Lung (tissue), 12 donors: Measurements from ENCODE around the gene SLC2A10. TPM values are rescaled to one million over a fixed set of nuclear protein-coding genes. Genes with fewer than 3 reads are reported as not detected.

Experiments used
- ATAC-seq: fragments of 200-7000 bp; cut with Tn5 transposase; one replicate; pipeline ENCODE4 v1.9.1; 2020; ENCODE audit warnings: moderate number of reproducible peaks; ENCODE audit not compliant: insufficient read depth, low FRiP score
- DNase-seq, 3 donors: peaks; one replicate each; pipeline ENCODE4 v3.0.0-alpha.2; 2013 to 2017
- H3K27ac ChIP-seq, 2 donors: one replicate each; pipeline ENCODE4 v1.5.1; 2013; ENCODE audit warnings: mild to moderate bottlenecking in 2 of 2, moderate library complexity in 2 of 2, control low read depth in 1 of 2, inconsistent platforms in 1 of 2, low read depth in 1 of 2, low read length in 1 of 2
- H3K27me3 ChIP-seq, 3 donors: one replicate each; pipeline ENCODE4 v1.5.1; 2013; ENCODE audit warnings: low read length in 2 of 3; ENCODE audit not compliant: control insufficient read depth in 3 of 3, insufficient read depth in 3 of 3
- H3K36me3 ChIP-seq, 4 donors: one replicate each; pipeline ENCODE4 v1.5.1; 2013; ENCODE audit warnings: low read length in 4 of 4, mild to moderate bottlenecking in 1 of 4, moderate library complexity in 1 of 4; ENCODE audit not compliant: control insufficient read depth in 4 of 4, insufficient read depth in 4 of 4
- H3K4me1 ChIP-seq, 5 donors: one replicate each; pipeline ENCODE4 v1.5.1; 2013; ENCODE audit warnings: low read length in 5 of 5, mild to moderate bottlenecking in 2 of 5, moderate library complexity in 1 of 5; ENCODE audit not compliant: control insufficient read depth in 5 of 5, insufficient read depth in 5 of 5
- H3K4me3 ChIP-seq: one replicate; pipeline ENCODE4 v1.5.1; 2013; ENCODE audit warnings: mild to moderate bottlenecking, control low read depth, moderate library complexity
- H3K9ac ChIP-seq, 2 donors: one replicate each; pipeline ENCODE4 v1.5.1; 2013; ENCODE audit warnings: low read length in 2 of 2, control low read depth in 1 of 2; ENCODE audit not compliant: insufficient read depth in 1 of 2
- H3K9me3 ChIP-seq, 4 donors: one replicate each; pipeline ENCODE4 v1.5.1; 2013; ENCODE audit warnings: low read length in 3 of 4, mild to moderate bottlenecking in 1 of 4, moderate library complexity in 1 of 4; ENCODE audit not compliant: control insufficient read depth in 4 of 4, insufficient read depth in 3 of 4
- WGBS, 2 donors: extraction: QIAGEN DNeasy Blood & Tissue Kit; methylation state at CpG; one replicate each; pipeline ENCODE4 v1.1.7; 2013; 5-methylcytosine and 5-hydroxymethylcytosine counted together
- polyA plus RNA-seq, 2 donors: library from polyadenylated mRNA; stranded (reverse); fragments of 200-250 nt; gene quantifications; one replicate each; pipeline ENCODE4 v1.2.1, GENCODE V29; 2013
- total RNA-seq, 2 donors: library from RNA; depleted of rRNA in 1 of 2; stranded (reverse); fragments of >200 nt in 1 of 2; gene quantifications; one replicate each; pipeline ENCODE4 v1.2.1, GENCODE V29; 2014 to 2021
- TF ChIP-seq, protein P1 (sequence below): IDR thresholded peaks from 2 replicates; pipeline ENCODE4 v1.5.1; 2012; ENCODE audit warnings: mild to moderate bottlenecking; ENCODE audit errors: control extremely low read depth, extremely low read depth
- donor health status: control.
- donor health status: control.
- donor health status: Bipolar disorder and iron deficiency.
- donor health status: healthy.
- donor health status: DM: yes; HTN: yes; CAD: no.

SLC2A10 gene
- total and polyA plus RNA-seq, 4 donors, result 7.4 to 20.6 (median 12.1) TPM

DNA sequence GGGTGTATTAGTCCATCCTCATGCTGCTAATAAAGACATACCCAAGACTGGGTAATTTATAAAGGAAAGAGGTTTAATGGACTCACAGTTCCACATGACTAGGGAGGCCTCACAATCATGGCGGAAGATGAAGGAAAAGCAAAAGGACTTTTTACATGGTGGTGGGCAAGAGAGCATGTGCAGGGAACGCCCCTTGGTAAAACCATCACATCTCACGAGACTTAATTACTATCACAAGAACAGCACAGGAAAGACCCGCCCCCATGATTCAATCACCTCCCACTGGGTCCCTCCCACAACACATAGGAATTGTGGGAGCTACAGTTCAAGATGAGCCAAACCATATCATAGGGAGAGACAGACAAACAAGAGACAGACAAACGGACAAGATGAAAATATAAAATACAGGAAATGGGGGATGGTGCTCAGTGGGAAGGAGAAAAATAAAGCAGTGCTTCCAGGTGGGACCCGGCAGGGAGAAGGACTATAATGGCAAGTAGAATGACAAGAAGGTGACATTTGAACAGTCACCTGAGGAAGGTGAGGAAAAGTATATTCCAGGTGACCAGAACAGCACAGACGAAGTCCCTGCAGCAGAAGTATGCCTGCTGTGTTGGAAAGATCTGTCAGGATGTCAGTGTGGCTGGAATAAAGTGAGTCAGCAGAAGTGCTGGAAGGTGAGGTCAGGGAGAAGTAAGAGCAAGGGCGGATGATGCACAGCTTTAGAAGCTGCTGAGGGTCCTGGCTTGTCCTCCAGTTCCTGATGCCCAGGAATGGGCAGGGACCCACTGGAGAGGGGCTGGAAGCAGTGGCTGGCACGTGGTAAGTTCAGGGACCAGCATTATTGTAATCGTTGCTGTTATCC lies 61.1 kb downstream of the SLC2A10 start:
- Histone ChIP-seq H3K4me1 (peaks cover 0 to 4% (median 0%) of the 10 kb centered on the region in 5 donors), H3K27ac (no peak overlapping the region), H3K36me3 (no peaks in the 10 kb centered on the region), H3K9ac (no peak overlapping the region), H3K27me3 (no peaks in the 10 kb centered on the region), H3K4me3 (no peak overlapping the region), H3K9me3 (no peaks in the 10 kb centered on the region)
- WGBS, 2 donors, result 66 to 68% methylated on average over 10 of the region's 10 CpGs
- no peak for ATAC-seq
- TF ChIP-seq, protein P1, sequence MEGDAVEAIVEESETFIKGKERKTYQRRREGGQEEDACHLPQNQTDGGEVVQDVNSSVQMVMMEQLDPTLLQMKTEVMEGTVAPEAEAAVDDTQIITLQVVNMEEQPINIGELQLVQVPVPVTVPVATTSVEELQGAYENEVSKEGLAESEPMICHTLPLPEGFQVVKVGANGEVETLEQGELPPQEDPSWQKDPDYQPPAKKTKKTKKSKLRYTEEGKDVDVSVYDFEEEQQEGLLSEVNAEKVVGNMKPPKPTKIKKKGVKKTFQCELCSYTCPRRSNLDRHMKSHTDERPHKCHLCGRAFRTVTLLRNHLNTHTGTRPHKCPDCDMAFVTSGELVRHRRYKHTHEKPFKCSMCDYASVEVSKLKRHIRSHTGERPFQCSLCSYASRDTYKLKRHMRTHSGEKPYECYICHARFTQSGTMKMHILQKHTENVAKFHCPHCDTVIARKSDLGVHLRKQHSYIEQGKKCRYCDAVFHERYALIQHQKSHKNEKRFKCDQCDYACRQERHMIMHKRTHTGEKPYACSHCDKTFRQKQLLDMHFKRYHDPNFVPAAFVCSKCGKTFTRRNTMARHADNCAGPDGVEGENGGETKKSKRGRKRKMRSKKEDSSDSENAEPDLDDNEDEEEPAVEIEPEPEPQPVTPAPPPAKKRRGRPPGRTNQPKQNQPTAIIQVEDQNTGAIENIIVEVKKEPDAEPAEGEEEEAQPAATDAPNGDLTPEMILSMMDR, result no peak
- DNase-seq, result no peak

DNA sequence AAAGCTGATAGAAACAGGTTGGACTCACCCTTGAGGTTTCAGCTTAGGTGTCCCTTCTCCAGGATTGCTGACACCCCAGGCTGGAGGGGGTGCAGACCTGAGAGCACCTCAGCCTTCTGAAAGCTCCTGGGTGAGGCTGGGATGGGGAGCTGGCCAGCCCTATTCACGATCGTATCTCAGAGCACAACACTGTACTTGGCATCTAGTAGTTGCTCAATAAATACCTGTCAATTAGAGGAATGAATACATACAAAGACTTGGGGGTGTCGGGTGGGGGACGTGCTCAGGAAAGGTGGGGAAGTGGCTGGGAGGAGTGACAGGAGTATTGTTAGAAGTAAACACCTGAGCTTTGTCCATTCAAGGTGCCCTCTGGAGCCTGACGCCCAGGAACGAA lies 61.7 kb downstream of the SLC2A10 start:
- Histone ChIP-seq H3K9me3 (no peaks in the 10 kb centered on the region), H3K27me3 (peaks cover 0 to 1% (median 0%) of the 10 kb centered on the region in 3 donors), H3K9ac (no peak overlapping the region), H3K27ac (no peak overlapping the region), H3K4me3 (no peak overlapping the region), H3K4me1 (no peaks in the 10 kb centered on the region), H3K36me3 (no peaks in the 10 kb centered on the region)
- DNase-seq (no peak), ATAC-seq (no peak)
- WGBS, 2 donors, result 77 to 89% methylated on average over 6 of the region's 6 CpGs
- TF ChIP-seq, protein P1, result no peak

DNA sequence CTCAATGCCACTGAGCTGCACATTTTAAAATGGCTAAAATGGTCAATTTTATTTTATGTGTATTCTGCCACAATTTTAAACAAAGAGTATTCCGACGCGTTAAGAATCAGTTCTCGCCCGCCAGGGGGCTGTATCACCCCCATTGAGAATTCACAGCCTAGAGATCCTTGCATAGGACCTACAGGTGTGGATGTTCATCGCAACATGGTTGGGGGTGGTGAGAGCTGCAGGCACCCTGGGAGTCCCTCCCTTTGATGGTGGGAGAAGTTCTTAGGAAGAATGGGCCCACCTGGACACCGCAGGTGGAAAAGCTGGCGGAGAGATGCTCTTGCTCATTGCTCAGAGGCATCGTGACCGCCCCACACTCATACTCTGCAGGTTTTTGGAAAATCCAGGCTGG lies 63.5 kb downstream of the SLC2A10 start:
- H3K36me3 ChIP-seq, result no peaks in the 10 kb centered on the region
- whole genome bisulfite sequencing, 2 donors, result 71 to 84% methylated on average over 10 of the region's 10 CpGs
- TF ChIP-seq, protein P1, result no peak
- no peak overlapping the region for H3K27ac ChIP-seq
- no peak overlapping the region for H3K4me3 ChIP-seq
- H3K4me1 ChIP-seq, result no peaks in the 10 kb centered on the region
- DNase-seq (no peak), ATAC-seq (no peak)
- H3K9me3 ChIP-seq, result no peaks in the 10 kb centered on the region
- no peak overlapping the region for H3K9ac ChIP-seq
- peaks cover 0 to 4% (median 0%) of the 10 kb centered on the region in 3 donors for H3K27me3 ChIP-seq
